HG03460 (cell line): Measurements from ENCODE around the gene ZNF740.

Source experiments
- ATAC-seq: cut with Tn5 transposase; IDR thresholded peaks from one replicate; pipeline ENCODE4 v1.9.1; 2021; ENCODE audit not compliant: unreplicated experiment

Gene ZNF740

DNA sequence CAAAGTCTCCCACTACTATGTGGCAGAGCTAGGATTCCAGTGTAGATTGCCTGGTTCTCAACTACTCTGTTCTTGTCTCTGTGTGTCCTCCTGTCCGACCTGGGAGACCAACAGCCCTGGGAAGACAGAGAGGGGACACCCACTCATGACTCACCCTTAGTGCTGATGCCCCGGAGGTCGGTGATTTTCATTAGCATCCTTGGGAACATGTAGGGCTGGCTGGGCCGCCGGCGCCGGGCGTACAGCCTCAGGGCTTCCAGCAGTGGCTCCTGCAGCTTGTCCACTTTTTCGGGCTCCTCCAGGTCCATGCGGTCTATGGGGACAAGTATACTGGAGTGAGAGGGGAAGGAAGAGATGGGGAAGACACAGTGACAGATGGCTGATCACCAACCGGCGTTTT is 32.4 kb downstream of the ZNF740 start:
- no peak for ATAC-seq

DNA sequence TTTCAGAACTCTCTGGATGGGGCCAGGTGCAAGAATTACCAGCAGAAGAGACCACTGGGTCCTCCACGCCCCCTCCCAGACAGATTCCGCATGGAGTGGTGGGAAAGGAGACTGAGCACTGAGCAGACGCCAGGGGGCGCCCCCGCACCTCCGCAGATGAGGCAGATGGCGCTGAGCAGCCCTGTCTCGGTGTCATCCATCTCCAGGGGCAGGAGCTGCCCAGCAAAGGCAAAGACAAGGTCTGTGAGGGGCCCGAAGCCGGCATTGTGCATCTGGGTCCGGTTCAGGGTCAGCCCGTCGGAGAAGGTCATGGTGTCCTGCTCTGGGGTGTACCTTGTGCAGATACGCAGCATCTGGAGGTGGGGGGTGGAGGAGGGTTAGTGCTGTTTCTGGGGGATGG is 32.8 kb downstream of the ZNF740 start:
- peak; percentile 36 for ATAC-seq

DNA sequence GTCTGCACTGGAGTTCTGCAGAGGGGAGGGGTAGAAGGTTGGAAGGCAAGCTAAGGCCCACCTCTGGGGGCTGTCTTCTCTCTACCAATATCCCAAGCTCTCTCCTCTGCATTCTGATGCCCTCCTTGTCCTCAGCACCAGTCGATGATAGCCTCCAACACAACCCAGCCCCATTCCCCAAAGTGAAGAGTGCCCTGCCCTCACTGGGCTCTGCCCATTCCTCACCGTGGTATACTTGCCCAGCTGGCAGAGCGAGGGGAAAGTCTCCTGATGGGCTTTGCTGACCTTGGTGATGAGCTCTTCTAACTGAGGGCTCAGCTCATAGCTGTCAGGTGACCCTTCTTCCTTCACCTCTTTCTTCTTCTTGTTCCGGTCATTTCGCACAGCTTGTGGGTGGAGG is 33.7 kb downstream of the ZNF740 start:
- no peak for ATAC-seq

DNA sequence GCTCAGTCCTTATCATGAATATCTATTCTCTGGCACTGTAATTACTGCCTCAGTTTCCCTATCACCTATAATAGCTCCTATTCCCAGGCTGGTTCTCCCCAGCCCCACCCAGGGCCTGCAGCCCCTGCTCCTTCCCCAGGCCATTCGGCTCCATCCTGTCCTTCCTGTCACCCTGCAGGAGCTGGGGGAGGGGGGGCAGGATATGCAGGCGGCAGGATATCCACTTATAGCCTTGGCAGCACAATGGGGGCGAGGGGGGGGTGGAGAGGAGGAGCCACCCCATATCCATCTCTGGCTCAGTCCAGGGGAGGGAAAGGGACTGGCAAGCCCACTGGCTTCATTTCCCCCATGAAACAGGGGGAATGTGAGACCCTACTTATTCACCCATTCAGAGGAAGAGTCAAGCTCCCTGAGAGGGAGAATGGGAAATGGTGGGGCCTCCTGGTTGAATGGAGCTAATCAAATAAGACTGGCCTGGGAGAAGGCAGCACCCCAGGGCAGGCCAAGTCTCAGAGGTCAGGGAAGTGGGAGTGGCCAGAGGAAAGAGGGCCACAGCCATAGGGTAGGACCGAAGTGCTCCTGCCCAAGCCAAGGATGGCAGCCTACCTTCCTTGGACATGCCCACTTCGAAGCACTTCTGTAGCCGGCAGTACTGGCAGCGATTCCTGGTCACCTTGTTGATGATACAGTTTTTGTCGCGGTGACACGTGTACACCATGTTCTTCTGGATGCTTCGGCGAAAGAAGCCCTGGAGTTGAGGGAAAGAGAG is 34.3 kb downstream of the ZNF740 start:
- ATAC-seq = no peak

DNA sequence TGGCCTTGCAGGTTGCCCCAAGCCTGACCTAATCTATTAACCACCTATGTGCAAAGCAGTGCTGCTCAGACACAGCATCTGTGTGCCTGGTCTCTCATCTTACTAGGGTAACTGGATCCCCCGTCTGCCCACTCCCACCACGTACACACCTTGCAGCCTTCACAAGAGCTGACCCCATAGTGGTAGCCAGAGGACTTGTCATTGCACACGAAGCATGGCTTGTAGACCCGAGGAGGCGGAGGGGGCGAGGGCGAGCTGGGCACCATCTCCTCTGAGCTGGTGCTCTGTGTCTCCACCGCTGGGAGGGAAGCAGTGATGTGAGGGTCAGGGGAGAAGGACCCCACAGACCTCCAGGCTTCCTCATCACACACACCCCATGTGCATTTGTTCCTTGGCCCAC is 35.0 kb downstream of the ZNF740 start:
- no peak for ATAC-seq

DNA sequence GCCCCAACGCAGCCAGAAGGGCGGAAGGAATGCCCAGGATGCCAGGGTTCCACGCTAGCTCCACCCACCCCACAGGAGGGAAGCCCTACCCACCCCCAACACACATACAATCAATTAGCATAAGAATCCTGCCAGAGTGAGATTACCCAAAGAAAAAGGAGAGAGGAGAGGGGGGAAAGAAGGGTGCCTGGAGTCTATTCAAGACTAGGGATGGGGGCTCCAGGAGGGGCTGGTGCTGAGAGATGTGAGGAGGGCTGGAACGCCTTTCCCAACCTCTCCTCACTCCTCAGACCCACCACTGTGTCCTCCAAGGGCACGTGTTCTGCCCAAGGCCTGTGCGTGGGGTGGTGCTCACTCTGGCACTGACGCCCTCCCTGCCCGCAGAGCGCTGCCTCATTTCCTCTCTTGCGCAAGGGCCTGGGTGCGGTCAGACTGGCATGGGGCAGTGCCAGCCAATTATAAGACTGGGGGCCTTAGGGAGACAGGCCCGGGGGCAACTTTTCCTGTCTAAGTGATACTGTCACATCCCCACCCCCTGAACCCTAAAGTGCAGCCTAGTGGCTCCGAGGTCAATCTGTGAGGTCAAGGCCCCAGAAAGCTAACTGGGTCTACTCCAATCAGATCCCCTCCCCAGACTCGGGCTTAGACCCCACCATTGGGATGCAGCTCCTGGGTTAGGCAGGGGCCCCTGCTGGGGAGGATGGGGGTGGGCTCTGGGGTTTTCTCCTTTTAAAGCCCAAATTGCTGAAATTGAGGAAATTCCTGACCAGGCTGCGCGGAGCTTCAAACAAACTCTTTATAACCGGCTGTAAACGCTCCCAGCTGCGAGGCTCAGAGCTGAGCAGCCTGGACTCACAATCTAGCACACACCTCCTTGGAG is 36.8 kb downstream of the ZNF740 start:
- no peak for ATAC-seq

DNA sequence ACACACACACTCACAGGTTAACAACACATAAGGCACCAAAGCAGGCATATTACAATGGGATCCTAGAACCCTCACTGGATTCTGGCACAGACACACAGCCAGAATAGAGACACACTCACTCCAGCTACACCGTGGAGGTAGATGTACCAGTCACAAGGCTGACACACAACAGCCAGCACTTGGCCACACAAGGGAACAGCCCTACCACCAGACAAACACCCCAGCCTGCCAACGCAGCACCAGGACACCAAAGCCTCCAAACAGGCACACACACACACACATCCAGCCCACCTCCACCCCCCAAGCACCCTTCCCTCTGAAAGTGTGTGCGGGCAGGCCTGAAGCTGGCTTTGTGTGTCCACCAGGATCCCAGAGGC is 37.4 kb downstream of the ZNF740 start:
- ATAC-seq = no peak

DNA sequence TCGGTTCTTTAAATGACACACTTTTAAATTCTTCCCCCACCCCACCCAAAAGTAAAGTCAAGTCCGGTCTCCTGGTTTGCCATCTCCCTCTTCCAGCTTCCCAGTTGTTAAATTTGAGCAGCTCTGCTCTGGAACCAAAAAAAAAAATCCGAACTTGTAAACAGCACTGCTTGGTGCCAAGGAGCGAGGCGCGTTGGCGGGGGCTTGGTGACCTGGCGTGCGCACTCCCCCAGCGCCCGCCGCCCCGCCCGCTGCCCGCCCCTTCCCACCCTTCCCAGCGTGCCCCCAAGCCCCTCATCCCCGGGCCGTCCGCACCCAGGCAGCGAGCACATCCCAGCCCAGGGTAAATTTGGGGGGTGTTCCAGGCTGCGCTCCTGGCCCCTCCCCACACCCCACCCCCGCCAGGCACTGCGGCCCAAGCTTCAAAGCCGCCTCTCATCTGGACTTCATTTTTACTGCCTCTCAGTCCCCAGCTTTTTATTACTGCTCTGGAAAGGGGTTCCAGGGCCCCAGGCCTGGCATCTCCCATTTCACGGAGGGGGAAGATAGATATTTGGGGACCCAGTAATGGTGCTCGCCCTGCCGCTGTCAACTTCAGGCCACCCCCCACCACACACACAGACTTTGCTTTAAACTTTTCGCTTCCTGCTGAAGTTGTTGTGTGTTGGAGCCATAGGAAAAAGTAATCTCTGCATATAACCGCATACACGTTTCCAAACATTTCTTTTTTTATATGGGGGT is 38.2 kb downstream of the ZNF740 start:
- ATAC-seq = no peak

DNA sequence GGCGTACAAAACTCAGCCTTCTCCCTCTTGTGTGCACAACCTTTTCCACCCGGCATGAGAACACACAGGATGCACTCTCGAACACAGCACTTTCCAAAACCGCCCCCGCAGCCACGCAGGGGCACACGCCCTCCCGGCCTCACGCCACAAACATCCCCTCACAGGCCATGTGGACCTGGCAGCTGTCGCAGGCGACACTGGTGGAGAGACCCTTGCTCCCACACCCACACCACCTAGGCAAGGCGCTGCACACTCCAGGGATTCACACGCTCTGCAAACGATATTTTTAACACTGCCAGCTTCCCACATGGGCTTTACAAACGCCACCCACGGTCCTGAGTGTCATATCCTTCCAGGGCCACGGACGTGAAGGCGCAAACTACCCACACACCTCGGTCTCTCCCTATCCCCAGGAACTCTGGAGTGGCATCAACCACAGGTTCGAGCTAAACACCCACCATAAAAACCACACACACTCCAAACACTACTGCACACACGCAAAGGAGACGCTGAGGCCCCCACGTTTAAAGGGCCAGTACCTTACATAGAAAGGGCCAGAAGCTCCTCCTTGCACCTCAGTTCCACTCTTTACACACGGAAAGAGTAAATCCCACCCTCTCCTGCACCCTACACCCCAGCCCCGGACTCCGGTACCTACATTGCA is 38.9 kb downstream of the ZNF740 start:
- no peak for ATAC-seq

DNA sequence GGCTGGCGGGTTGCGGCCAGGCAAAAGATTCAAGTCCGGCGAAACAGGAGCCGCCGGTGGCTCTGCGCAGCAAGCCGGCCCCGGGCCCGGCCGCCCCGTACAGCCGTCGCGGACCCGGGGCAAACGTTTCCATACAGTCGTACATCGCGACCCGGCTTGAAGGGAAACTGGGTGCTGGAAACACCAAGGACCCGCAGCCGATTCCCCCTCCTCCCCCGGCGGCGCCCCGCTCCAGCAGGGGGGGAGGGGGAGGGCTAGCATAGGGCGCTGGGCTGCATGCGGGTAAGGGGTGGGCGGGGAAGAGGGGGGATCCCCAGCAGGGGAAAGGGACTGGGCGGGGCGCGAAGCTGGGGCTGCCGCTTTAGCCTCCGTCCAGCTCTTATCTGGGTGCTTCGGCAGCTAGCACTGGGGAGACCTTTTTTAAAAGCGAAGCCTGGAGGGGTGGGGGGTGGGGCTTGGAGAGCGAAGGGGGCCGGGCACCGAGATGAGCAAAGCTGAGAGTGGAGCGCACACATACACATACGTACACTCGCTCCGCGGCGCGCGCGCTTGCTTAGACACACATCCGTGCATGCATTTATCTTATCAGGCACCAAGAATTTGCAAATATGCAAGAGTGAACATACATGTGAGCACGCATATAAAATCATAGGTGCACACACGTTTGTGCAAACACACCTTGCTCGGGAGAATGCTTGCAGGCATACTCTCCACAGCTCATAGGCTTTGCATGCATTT is 39.6 kb downstream of the ZNF740 start:
- ATAC-seq = peak; percentile 38

DNA sequence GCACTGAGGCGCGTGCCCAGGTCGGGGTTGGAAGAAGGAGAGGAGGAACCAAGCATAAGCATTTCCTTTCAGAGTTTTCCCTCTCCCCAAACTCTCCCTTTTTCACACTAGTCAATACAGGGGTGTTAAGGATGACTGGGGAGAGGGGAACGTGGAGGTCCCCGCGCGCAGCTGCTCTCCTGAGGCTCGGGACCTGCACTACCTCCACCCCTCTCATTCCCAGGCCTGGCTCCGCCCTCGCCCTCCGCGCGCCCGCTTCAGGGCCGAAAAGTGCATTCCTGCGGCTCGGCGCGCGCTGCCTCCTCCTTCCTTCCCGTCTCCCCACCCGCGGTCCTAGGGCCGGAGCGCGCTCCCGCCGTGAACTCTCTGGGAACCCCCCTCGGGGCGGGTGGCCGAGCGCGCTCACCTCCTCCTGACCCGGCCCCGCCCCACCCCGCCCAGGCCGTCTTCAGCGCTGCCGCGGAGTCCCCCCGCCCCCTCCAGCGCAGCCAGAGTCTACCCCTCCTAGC is 40.2 kb downstream of the ZNF740 start:
- ATAC-seq = peak; percentile 46

DNA sequence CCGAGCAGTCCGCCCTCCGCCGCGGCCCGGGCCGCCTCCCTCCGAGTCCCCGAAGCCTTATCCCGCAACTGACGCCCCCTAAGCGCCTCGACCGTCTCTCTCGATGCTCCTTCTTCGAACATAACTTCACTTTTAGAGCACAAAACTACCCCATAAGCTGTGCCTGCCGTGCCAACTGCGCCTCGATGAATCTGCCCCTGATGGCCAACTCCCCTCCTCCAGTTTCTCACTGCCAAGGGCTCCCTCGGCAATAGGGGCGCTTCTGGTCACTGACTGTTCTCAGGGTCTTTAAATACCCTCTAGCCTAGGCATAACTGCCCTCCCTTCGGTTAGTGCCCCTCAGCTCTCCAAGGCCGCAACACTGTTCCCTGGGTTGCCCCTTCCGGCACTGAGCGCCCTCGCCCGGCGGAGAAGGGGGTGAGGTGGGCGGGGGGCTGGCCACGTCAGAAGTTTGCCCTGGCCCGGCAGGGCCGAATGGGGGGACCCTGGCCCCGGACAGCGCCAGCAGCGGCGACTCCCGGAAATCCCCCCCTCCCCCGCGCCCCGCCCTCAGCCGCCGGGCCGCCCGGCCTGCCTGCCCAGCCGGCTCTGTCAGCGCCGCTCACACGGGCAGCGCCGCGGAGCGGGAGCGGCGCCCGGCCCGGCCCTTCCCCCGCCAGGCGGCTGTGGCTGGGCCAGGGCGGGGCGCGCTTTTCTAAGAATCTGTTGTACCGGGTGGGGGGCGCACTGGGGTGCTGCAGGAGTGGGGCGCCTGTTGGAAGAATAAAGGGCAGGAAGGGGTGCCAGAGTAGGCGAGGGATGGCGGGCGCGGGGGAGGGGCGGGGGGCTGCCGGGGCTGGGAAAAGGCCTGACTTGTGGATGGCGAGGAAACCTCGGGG is 40.9 kb downstream of the ZNF740 start:
- ATAC-seq = peak; percentile 26

DNA sequence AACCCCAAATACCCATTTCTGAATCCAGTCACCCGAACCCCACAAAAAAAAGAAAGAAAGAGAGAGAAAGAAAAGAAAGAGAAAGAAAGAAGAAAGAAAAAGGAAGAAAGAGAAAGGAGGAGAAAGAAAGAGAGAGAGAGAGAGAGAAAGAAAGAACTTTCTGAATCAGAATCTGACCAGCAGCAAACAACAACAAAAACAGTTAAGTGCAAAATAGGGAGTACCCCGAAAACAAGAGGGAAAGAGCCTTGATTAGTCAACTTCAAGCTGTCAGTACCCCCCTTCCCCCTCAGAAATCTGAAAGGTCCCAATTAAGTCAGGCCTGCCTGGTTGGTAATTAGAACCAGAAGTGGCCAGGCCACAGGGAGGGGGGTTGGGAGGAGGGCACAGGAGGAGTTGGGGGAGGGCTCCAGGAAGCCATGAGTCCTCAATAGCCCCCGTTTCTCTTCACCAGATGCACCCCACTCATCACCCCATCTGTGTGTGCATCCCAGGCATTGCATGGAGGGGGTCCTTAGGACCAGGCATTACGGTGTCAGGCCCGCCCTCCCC is 41.7 kb downstream of the ZNF740 start:
- ATAC-seq = no peak

DNA sequence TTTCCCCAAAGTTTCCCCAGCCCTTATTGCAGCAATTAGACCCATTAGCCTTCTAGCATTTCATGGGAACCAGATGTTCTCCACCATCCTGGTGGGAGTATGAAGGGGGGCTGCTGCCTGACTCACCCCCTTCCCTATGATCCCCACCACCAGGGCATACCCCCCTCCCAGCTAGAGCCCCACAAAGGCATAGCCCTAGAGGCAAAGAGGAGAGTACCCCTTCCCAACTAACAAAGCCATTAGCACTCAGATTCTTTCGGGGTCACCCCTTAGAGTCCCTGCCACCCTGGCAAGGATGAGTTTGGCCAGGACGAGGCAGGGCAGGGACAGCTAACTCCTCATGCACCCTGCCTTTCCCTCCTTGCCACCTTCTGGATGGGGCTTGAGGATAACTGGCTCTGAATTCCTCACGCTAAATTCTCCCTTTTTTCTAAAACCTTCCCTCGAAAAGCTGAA is 42.3 kb downstream of the ZNF740 start:
- no peak for ATAC-seq

DNA sequence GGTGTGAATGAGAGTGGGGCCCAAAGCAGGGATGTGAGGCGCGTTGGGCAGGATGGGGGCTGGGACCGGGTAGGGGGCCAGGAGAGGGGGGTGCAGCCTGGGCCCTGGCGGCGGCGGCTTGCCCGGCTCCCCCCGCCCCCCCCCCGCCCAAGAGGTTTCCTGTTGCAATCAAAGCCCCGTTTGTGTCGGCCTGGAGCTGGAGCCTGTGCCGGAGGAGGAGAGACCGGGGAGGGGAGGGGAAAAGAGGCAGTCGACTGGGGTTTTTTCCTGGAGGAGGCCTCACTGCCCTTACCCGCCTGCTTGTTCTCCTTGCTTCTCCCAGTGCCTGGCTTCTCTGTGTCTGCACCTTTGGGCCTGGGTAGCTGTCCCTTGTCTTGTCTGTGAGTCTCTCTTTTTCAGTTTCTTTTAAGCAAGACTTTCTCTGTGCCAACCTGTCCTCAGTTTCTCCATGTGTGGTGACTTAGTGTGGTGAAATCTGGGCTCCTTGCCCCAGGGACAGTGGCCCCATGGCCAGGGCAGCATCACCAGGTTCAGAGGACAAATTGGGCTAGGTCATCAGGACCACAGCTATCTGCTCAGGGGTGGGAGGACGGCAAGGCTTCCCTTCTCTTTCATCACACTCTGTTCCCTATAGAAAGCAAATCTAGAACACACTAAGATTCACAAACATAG is 43.0 kb downstream of the ZNF740 start:
- no peak for ATAC-seq

DNA sequence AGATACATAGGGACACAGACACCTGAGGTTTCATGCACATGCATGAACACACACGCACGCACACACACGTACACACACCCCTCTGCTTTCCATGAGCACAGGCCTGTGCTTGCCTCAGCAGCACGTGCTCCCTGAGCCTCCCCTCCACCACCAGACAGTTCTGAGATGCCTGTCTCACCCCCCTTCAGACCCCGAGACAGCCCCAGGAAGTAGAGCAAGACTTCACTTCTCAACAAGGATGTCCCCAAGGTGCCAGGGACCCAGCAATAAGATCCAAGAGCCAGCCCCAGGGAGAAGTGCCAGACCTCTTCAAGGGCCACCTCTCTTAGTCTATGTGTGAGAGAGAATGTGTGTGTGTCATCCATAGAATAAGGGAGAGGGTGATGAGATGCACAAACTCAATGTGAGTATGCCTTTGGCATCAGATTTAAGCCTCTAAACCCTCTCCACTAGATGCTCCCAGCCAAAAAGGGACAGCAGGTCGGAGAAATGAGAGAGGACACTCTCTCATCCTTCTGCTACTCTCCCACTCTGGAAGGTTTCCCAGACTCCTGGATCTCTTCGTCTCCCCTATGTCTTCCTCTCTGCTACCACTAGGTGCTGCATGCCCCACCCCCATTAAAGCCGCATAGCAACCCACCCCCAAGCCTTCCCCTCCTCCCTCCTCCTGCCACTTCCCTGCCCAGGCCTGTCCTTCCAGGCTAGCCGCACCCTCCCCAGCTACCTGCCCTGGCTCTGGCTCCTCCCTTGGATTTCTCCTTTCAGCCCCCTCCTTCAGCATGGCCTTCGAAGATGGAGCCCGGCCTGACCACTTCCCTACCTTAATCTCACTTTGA is 43.8 kb downstream of the ZNF740 start:
- ATAC-seq = no peak

DNA sequence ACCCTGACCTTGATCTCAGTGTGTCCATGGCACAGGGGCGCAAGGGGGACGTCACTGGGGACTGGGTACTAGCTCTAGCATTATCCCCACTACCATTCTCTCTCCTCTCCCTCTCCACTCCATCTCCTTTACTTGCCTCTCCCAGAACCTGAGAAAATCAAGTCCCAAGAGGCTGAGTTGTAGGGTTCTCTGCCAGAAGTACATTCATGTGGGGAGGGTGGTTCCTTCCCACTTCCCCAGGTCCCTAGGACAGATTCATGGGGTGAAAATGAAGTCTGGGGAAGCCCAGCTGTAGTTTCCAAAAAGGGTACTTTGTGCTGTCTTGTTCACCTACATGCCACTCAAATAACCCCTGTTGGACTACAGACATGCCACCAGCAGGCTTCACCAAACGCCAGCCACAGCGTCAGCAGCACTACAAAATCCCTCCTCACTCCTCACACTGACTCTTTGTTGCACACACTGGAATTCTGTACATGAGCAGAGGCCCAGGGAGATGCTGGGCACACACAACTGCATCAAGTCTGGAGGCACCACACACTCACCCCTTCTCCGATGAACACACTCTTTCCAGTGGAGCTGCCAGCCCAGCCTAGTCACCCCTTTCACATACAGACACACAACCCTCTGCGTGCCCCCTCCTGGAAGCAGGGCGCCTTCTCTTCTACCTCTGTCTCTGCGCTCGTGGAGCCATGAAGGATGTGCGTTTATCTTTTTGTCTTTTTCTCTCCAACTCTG is 44.5 kb downstream of the ZNF740 start:
- ATAC-seq = no peak
